Sigmoid colon (tissue), 7 donors: ENCODE results near the gene NPNT. TPM values are rescaled to one million over a fixed set of nuclear protein-coding genes. Genes with fewer than 3 reads are reported as not detected.

Experiments
- DNase-seq: peaks from one replicate; pipeline ENCODE4 v3.0.0-alpha.2; 2019
- H3K27ac ChIP-seq, 4 donors: fragments of 200-600 bp; sonication (generic); one replicate each; pipeline ENCODE4 v1.5.1; 2016 to 2019; ENCODE audit warnings: mild to moderate bottlenecking in 1 of 4
- H3K27me3 ChIP-seq, 3 donors: fragments of 200-600 bp; sonication (generic); one replicate each; pipeline ENCODE4 v1.5.1; 2019; ENCODE audit warnings: mild to moderate bottlenecking in 1 of 3
- H3K36me3 ChIP-seq, 4 donors: fragments of 200-600 bp; sonication (generic); one replicate each; pipeline ENCODE4 v1.5.1; 2016 to 2019
- H3K4me1 ChIP-seq, 4 donors: fragments of 200-600 bp; sonication (generic); one replicate each; pipeline ENCODE4 v1.5.1; 2017 to 2019
- H3K4me3 ChIP-seq, 4 donors: fragments of 200-600 bp; sonication (generic); one replicate each; pipeline ENCODE4 v1.5.1; 2017 to 2019; ENCODE audit warnings: mild to moderate bottlenecking in 2 of 4, moderate library complexity in 1 of 4
- H3K9me3 ChIP-seq, 4 donors: fragments of 200-600 bp in 3 of 4; sonication (generic) in 3 of 4; one replicate each; pipeline versions ENCODE4 v1.5.1 to v1.6.1; 2013 to 2019
- CTCF ChIP-seq, 4 experiments: fragments of 450-650 bp in 3 of 4; fragments of 200-600 bp in 1 of 4; IDR thresholded peaks; one replicate each; pipeline ENCODE4 v1.5.1; 2016 to 2019; ENCODE audit warnings: antibody characterized with exemption in 4 of 4, mild to moderate bottlenecking in 3 of 4, moderate library complexity in 2 of 4
- EP300 ChIP-seq, 4 donors: sonication (generic); formaldehyde crosslinking; IDR thresholded peaks; one replicate each; pipeline ENCODE4 v1.6.1; 2017; ENCODE audit warnings: antibody characterized with exemption in 4 of 4
- POLR2A ChIP-seq, 2 donors: fragments of 450-650 bp; IDR thresholded peaks; one replicate each; pipeline ENCODE4 v1.6.1; 2016; ENCODE audit warnings: antibody characterized with exemption in 2 of 2, mild to moderate bottlenecking in 2 of 2, moderate library complexity in 2 of 2
- POLR2AphosphoS5 ChIP-seq, 4 donors: sonication (generic); formaldehyde crosslinking; IDR thresholded peaks; one replicate each; pipeline ENCODE4 v1.6.1; 2017; ENCODE audit warnings: antibody characterized with exemption in 4 of 4
- WGBS, 2 donors: extraction: QIAGEN DNeasy Blood & Tissue Kit; methylation state at CpG; one replicate each; pipeline ENCODE4 v1.1.7; 2013; 5-methylcytosine and 5-hydroxymethylcytosine counted together
- intact Hi-C: fragments of 100-400 bp; cut with DNase I; formaldehyde crosslinking; loops from one replicate; pipeline ENCODE4 v1.15.1; 2023
- polyA plus RNA-seq, 3 donors: library from polyadenylated mRNA; stranded (reverse); fragments of 200-250 nt; gene quantifications; one replicate each; pipeline ENCODE4 v1.2.3, GENCODE V29; 2013
- total RNA-seq, 4 donors: library from RNA; depleted of rRNA; stranded (reverse); fragments of >200 nt; gene quantifications; one replicate each; pipeline ENCODE4 v1.1.0, GENCODE V29; 2016
- donor health status: healthy with polysubstance abuse.
- donor health status: Bipolar disorder and iron deficiency.
- donor health status: healthy.

NPNT gene
- total and polyA plus RNA-seq, 7 donors = 3.0 to 16.5 (median 6.9) TPM

- Histone ChIP-seq H3K27ac (no peak overlapping the region), H3K4me3 (no peak overlapping the region), H3K36me3 (no peaks in the 10 kb centered on the region), H3K27me3 (peaks cover 0 to 2% (median 0%) of the 10 kb centered on the region in 3 donors), H3K9me3 (peaks cover 0 to 4% (median 1%) of the 10 kb centered on the region in 4 donors), H3K4me1 (peaks cover 0 to 24% (median 16%) of the 10 kb centered on the region in 4 donors)
- no peak for DNase-seq
- intact Hi-C loops = no loop called here
- WGBS, 2 donors = 47 to 75% methylated on average over 2 of the region's 2 CpGs
- TF ChIP-seq CTCF (IDR thresholded peaks at IDR 0.05) = no peak
- no peak for TF ChIP-seq POLR2A (IDR thresholded peaks at IDR 0.05)
- TF ChIP-seq EP300 (IDR thresholded peaks at IDR 0.05) = no peak
- TF ChIP-seq POLR2AphosphoS5 (IDR thresholded peaks at IDR 0.05) = no peak
Observed at GRCh38 chr4:105988671-105989070, 93.4 kb downstream of the NPNT start.

GRCh38 chr4:105989485-105990242 lies 94.4 kb downstream of the NPNT start:
- H3K36me3 ChIP-seq = no peaks in the 10 kb centered on the region
- peaks cover 0 to 32% (median 21%) of the 10 kb centered on the region in 4 donors for H3K4me1 ChIP-seq
- DNase-seq = no peak
- H3K4me3 ChIP-seq = no peak overlapping the region
- TF ChIP-seq POLR2A (IDR thresholded peaks at IDR 0.05) (no peak), POLR2AphosphoS5 (IDR thresholded peaks at IDR 0.05) (no peak), EP300 (IDR thresholded peaks at IDR 0.05) (no peak), CTCF (IDR thresholded peaks at IDR 0.05) (no peak)
- intact Hi-C loops = no loop called here
- H3K27me3 ChIP-seq = peaks cover 0 to 2% (median 0%) of the 10 kb centered on the region in 3 donors
- WGBS, 2 donors = 56 to 69% methylated on average over 2 of the region's 2 CpGs
- H3K27ac ChIP-seq = peak overlapping the region in 2 of 4 donors; percentile 71 to 72
- peaks cover 0 to 1% (median under 1%) of the 10 kb centered on the region in 4 donors for H3K9me3 ChIP-seq

- TF ChIP-seq CTCF (IDR thresholded peaks at IDR 0.05) (no peak), POLR2AphosphoS5 (IDR thresholded peaks at IDR 0.05) (peak; percentile 31 to 88 (median 82))
- H3K4me3 ChIP-seq = no peak overlapping the region
- H3K4me1 ChIP-seq = peaks cover 0 to 32% (median 21%) of the 10 kb centered on the region in 4 donors
- DNase-seq = peak; percentile 89
- intact Hi-C loops = no loop called here
- H3K27ac ChIP-seq = peak overlapping the region; percentile 64 to 72 (median 70)
- H3K36me3 ChIP-seq = no peaks in the 10 kb centered on the region
- 56 to 66% methylated on average over 3 of the region's 3 CpGs for WGBS, 2 donors
- H3K27me3 ChIP-seq = peaks cover 0 to 2% (median 0%) of the 10 kb centered on the region in 3 donors
- no peaks in the 10 kb centered on the region for H3K9me3 ChIP-seq
Observed at GRCh38 chr4:105990933-105991332, 95.7 kb downstream of the NPNT start.

GRCh38 chr4:105991726-105992125 lies 96.5 kb downstream of the NPNT start:
- H3K27ac ChIP-seq = peak overlapping the region; percentile 43 to 72 (median 70)
- 95 to 96% methylated on average over 8 of the region's 8 CpGs for WGBS, 2 donors
- intact Hi-C loops = no loop called here

More at GRCh38 chr4:105991726-105992125, 96.5 kb downstream of the NPNT start:
- Histone ChIP-seq H3K27me3 (peaks cover 0 to 2% (median 0%) of the 10 kb centered on the region in 3 donors), H3K36me3 (no peaks in the 10 kb centered on the region), H3K4me1 (peaks cover 0 to 32% (median 23%) of the 10 kb centered on the region in 4 donors), H3K4me3 (no peak overlapping the region), H3K9me3 (no peaks in the 10 kb centered on the region)
- no peak for DNase-seq
- TF ChIP-seq POLR2AphosphoS5 (IDR thresholded peaks at IDR 0.05) (no peak), EP300 (IDR thresholded peaks at IDR 0.05) (no peak), POLR2A (IDR thresholded peaks at IDR 0.05) (no peak), CTCF (IDR thresholded peaks at IDR 0.05) (no peak)
